T-helper 2 cell treated with Interferon-gamma antibody and Interleukin-4, amounts not matched to agents 5 μg/mL and 100 μg/mL, for 36 hours (primary cell): ENCODE results near the gene MT1H.
A peak's percentile ranks its signal among the peaks of the same experiment; 100 is the strongest.
"Not testable (repeated sequence)": the region's sequence is repeated elsewhere in the genome, so short reads cannot be mapped to it uniquely, and the experiment has no call there.

Experiments
- DNase-seq: peaks from one replicate; pipeline ENCODE4 v3.0.0; 2021; ENCODE audit warnings: low spot score
- H3K27ac Mint-ChIP-seq: one replicate; pipeline ENCODE4 v1.8.0; 2021; ENCODE audit warnings: mild to moderate bottlenecking, mixed read lengths
- H3K27me3 Mint-ChIP-seq: one replicate; pipeline ENCODE4 v1.8.0; 2021; ENCODE audit warnings: low read depth, mixed read lengths
- H3K36me3 Mint-ChIP-seq: one replicate; pipeline ENCODE4 v1.8.0; 2021; ENCODE audit warnings: low read depth, mixed read lengths
- H3K4me1 Mint-ChIP-seq: one replicate; pipeline ENCODE4 v1.8.0; 2021; ENCODE audit warnings: low read depth, mixed read lengths
- H3K4me3 Mint-ChIP-seq: one replicate; pipeline ENCODE4 v1.8.0; 2022; ENCODE audit warnings: mild to moderate bottlenecking, moderate library complexity, mixed read lengths
- H3K9me3 Mint-ChIP-seq: one replicate; pipeline ENCODE4 v1.8.0; 2021; ENCODE audit warnings: mixed read lengths

Gene MT1H

GRCh38 chr16:56665286-56666261 is 4.0 kb upstream of the MT1H start:
- peak; percentile 34 for DNase-seq
- H3K36me3 Mint-ChIP-seq, H3K9me3 Mint-ChIP-seq, H3K4me3 Mint-ChIP-seq, H3K27ac Mint-ChIP-seq: not testable (repeated sequence)
- H3K27me3 Mint-ChIP-seq: peaks cover 43% of the 10 kb centered on the region
- H3K4me1 Mint-ChIP-seq: peaks cover 41% of the 10 kb centered on the region

GRCh38 chr16:56667581-56668571 is 1.7 kb upstream of the MT1H start, which contains the start of gene MT1G:
Gene MT1G (minus strand): TSS chr16:56668065. CDS start chr16:56667993, 72 bp downstream.
- Mint-ChIP-seq H3K27me3 (peaks cover 49% of the 10 kb centered on the region), H3K9me3 (no peaks in the 10 kb centered on the region), H3K27ac (no peak within 1 kb of the TSS), H3K4me3 (peak within 1 kb of the TSS; percentile 70), H3K36me3 (peaks cover 3% of the 10 kb centered on the region), H3K4me1 (peaks cover 40% of the 10 kb centered on the region)
- DNase-seq: peak; percentile 44

- Mint-ChIP-seq H3K9me3 (no peaks in the 10 kb centered on the region), H3K4me1 (peaks cover 34% of the 10 kb centered on the region), H3K27ac (no peak overlapping the region), H3K27me3 (peaks cover 47% of the 10 kb centered on the region), H3K4me3 (peak overlapping the region; percentile 46), H3K36me3 (peaks cover 3% of the 10 kb centered on the region)
- no peak for DNase-seq
Observed at GRCh38 chr16:56669840-56670619, 416 bp downstream of the MT1H start.

- no peak for DNase-seq
- Mint-ChIP-seq H3K27ac (no peak overlapping the region), H3K4me1 (peaks cover 34% of the 10 kb centered on the region), H3K36me3 (peaks cover 3% of the 10 kb centered on the region), H3K27me3 (peaks cover 52% of the 10 kb centered on the region), H3K4me3 (no peak overlapping the region), H3K9me3 (no peaks in the 10 kb centered on the region)
Observed at GRCh38 chr16:56670620-56670934, 963 bp downstream of the MT1H start.

- H3K9me3 Mint-ChIP-seq, H3K36me3 Mint-ChIP-seq, H3K27ac Mint-ChIP-seq, DNase-seq, H3K4me3 Mint-ChIP-seq: not testable (repeated sequence)
- peaks cover 38% of the 10 kb centered on the region for H3K4me1 Mint-ChIP-seq
- H3K27me3 Mint-ChIP-seq: peaks cover 53% of the 10 kb centered on the region
Observed at GRCh38 chr16:56671691-56672090, 2.1 kb downstream of the MT1H start.

GRCh38 chr16:56672171-56672570 is 2.6 kb downstream of the MT1H start:
- H3K27ac Mint-ChIP-seq: not testable (repeated sequence)

GRCh38 chr16:56672761-56673536 is 3.3 kb downstream of the MT1H start:
- peaks cover 3% of the 10 kb centered on the region for H3K36me3 Mint-ChIP-seq
- peaks cover 30% of the 10 kb centered on the region for H3K4me1 Mint-ChIP-seq
- DNase-seq: no peak
- peaks cover 49% of the 10 kb centered on the region for H3K27me3 Mint-ChIP-seq
- H3K4me3 Mint-ChIP-seq: no peak overlapping the region
- H3K9me3 Mint-ChIP-seq: no peaks in the 10 kb centered on the region
- H3K27ac Mint-ChIP-seq: no peak overlapping the region

More at GRCh38 chr16:56672171-56672570, 2.6 kb downstream of the MT1H start:
- H3K4me3 Mint-ChIP-seq, DNase-seq, H3K9me3 Mint-ChIP-seq, H3K36me3 Mint-ChIP-seq: not testable (repeated sequence)
- H3K4me1 Mint-ChIP-seq: peaks cover 37% of the 10 kb centered on the region
- peaks cover 53% of the 10 kb centered on the region for H3K27me3 Mint-ChIP-seq

GRCh38 chr16:56673921-56674320 is 4.3 kb downstream of the MT1H start:
- H3K4me3 Mint-ChIP-seq: no peak overlapping the region

GRCh38 chr16:56674570-56674969 is 5.0 kb downstream of the MT1H start:
- H3K36me3 Mint-ChIP-seq, H3K9me3 Mint-ChIP-seq, H3K27ac Mint-ChIP-seq, DNase-seq, H3K4me3 Mint-ChIP-seq: not testable (repeated sequence)
- peaks cover 35% of the 10 kb centered on the region for H3K27me3 Mint-ChIP-seq
- H3K4me1 Mint-ChIP-seq: peaks cover 20% of the 10 kb centered on the region

More at GRCh38 chr16:56673921-56674320, 4.3 kb downstream of the MT1H start:
- peaks cover 41% of the 10 kb centered on the region for H3K27me3 Mint-ChIP-seq
- no peaks in the 10 kb centered on the region for H3K9me3 Mint-ChIP-seq
- peaks cover 2% of the 10 kb centered on the region for H3K36me3 Mint-ChIP-seq
- DNase-seq: no peak
- H3K27ac Mint-ChIP-seq: no peak overlapping the region
- peaks cover 23% of the 10 kb centered on the region for H3K4me1 Mint-ChIP-seq

GRCh38 chr16:56675685-56676210 is 6.1 kb downstream of the MT1H start:
- Mint-ChIP-seq H3K27ac (no peak overlapping the region), H3K4me3 (peak overlapping the region; percentile 74), H3K4me1 (peaks cover 18% of the 10 kb centered on the region), H3K36me3 (no peaks in the 10 kb centered on the region), H3K27me3 (peaks cover 24% of the 10 kb centered on the region), H3K9me3 (no peaks in the 10 kb centered on the region)
- peak; percentile 37 for DNase-seq

- H3K4me3 Mint-ChIP-seq: no peak overlapping the region
- no peaks in the 10 kb centered on the region for H3K9me3 Mint-ChIP-seq
- DNase-seq: no peak
- H3K27me3 Mint-ChIP-seq: peaks cover 15% of the 10 kb centered on the region
- H3K36me3 Mint-ChIP-seq: no peaks in the 10 kb centered on the region
- H3K27ac Mint-ChIP-seq: no peak overlapping the region
- peaks cover 22% of the 10 kb centered on the region for H3K4me1 Mint-ChIP-seq
Observed at GRCh38 chr16:56677474-56677873, 7.9 kb downstream of the MT1H start.

- H3K4me3 Mint-ChIP-seq: no peak overlapping the region
- H3K27me3 Mint-ChIP-seq: peaks cover 13% of the 10 kb centered on the region
- DNase-seq: no peak
- peaks cover 28% of the 10 kb centered on the region for H3K4me1 Mint-ChIP-seq
- no peak overlapping the region for H3K27ac Mint-ChIP-seq
- no peaks in the 10 kb centered on the region for H3K36me3 Mint-ChIP-seq
- H3K9me3 Mint-ChIP-seq: no peaks in the 10 kb centered on the region
Observed at GRCh38 chr16:56679078-56679730, 9.6 kb downstream of the MT1H start.
